GM19452 (cell line): Measurements from ENCODE around the gene WAC.
"Not testable (repeated sequence)": the region's sequence is repeated elsewhere in the genome, so short reads cannot be mapped to it uniquely, and the experiment has no call there.

ENCODE experiments used
- ATAC-seq: cut with Tn5 transposase; IDR thresholded peaks from one replicate; pipeline ENCODE4 v1.9.1; 2021; ENCODE audit not compliant: unreplicated experiment

Gene WAC

GRCh38 chr10:28561531-28561930 is 28.6 kb downstream of the WAC start:
- no peak for ATAC-seq

- peak; percentile 61 for ATAC-seq
Measured at GRCh38 chr10:28564905-28565304, 32.0 kb downstream of the WAC start.

- no peak for ATAC-seq
Measured at GRCh38 chr10:28566458-28567015, 33.6 kb downstream of the WAC start.

GRCh38 chr10:28569506-28570159 is 36.7 kb downstream of the WAC start:
- ATAC-seq = no peak

GRCh38 chr10:28570598-28570997 is 37.7 kb downstream of the WAC start:
- no peak for ATAC-seq

GRCh38 chr10:28571265-28571664 is 38.3 kb downstream of the WAC start:
- ATAC-seq = no peak

GRCh38 chr10:28574214-28574613 is 41.3 kb downstream of the WAC start:
- ATAC-seq = not testable (repeated sequence)

- no peak for ATAC-seq
Measured at GRCh38 chr10:28575852-28576251, 42.9 kb downstream of the WAC start.

GRCh38 chr10:28577506-28577905 is 44.6 kb downstream of the WAC start:
- ATAC-seq = no peak

GRCh38 chr10:28578454-28578853 is 45.5 kb downstream of the WAC start:
- no peak for ATAC-seq

- no peak for ATAC-seq
Measured at GRCh38 chr10:28580825-28581224, 47.9 kb downstream of the WAC start.

GRCh38 chr10:28581916-28582315 is 49.0 kb downstream of the WAC start:
- no peak for ATAC-seq

GRCh38 chr10:28585076-28585475 is 52.2 kb downstream of the WAC start:
- no peak for ATAC-seq

GRCh38 chr10:28586176-28586575 is 53.3 kb downstream of the WAC start:
- ATAC-seq = no peak

- no peak for ATAC-seq
Measured at GRCh38 chr10:28587270-28587969, 54.5 kb downstream of the WAC start.

- ATAC-seq = no peak
Measured at GRCh38 chr10:28587970-28588290, 55.0 kb downstream of the WAC start.

- ATAC-seq = no peak
Measured at GRCh38 chr10:28592953-28593352, 60.0 kb downstream of the WAC start.

GRCh38 chr10:28593811-28594210 is 60.9 kb downstream of the WAC start:
- ATAC-seq = no peak

- ATAC-seq = no peak
Measured at GRCh38 chr10:28594406-28594805, 61.5 kb downstream of the WAC start.

- ATAC-seq = no peak
Measured at GRCh38 chr10:28595613-28596012, 62.7 kb downstream of the WAC start.

GRCh38 chr10:28600056-28600455 is 67.1 kb downstream of the WAC start:
- ATAC-seq = no peak

- no peak for ATAC-seq
Measured at GRCh38 chr10:28601012-28601411, 68.1 kb downstream of the WAC start.
